Neutrophil (primary cell): ENCODE results near the gene TGOLN2.
"Not testable (repeated sequence)": the region's sequence is repeated elsewhere in the genome, so short reads cannot be mapped to it uniquely, and the experiment has no call there.

Experiments
- H3K27ac ChIP-seq: fragments of 200-600 bp; sonication (generic); 2 replicates; pipeline ENCODE4 v1.5.1; 2016; ENCODE audit warnings: mild to moderate bottlenecking, moderate library complexity
- H3K27me3 ChIP-seq: fragments of 200-600 bp; sonication (generic); 2 replicates; pipeline ENCODE4 v1.6.0; 2016; ENCODE audit warnings: mild to moderate bottlenecking
- H3K36me3 ChIP-seq: fragments of 200-600 bp; sonication (generic); 2 replicates; pipeline ENCODE4 v1.5.1; 2017
- H3K4me1 ChIP-seq, 2 experiments: fragments of 200-600 bp in 1 of 2; sonication (generic) in 1 of 2; 1 replicate in 1 of 2; 2 replicates in 1 of 2; pipeline versions ENCODE4 v1.5.1 to v1.6.1; 2013 to 2016; ENCODE audit warnings: low read depth in 1 of 2, low read length in 1 of 2, mild to moderate bottlenecking in 1 of 2, moderate library complexity in 1 of 2; ENCODE audit not compliant: control insufficient read depth in 1 of 2, insufficient read depth in 1 of 2
- H3K4me3 ChIP-seq, 2 experiments: fragments of 200-600 bp in 1 of 2; sonication (generic) in 1 of 2; 1 replicate in 1 of 2; 2 replicates in 1 of 2; pipeline ENCODE4 v1.5.1; 2013 to 2016; ENCODE audit warnings: low read depth in 1 of 2, low read length in 1 of 2, mild to moderate bottlenecking in 1 of 2, moderate library complexity in 1 of 2
- H3K9me3 ChIP-seq: fragments of 200-600 bp; sonication (generic); 2 replicates; pipeline ENCODE4 v1.5.1; 2016
- TF ChIP-seq, protein P1 (sequence below): fragments of 200-600 bp; sonication (generic); IDR thresholded peaks from 2 replicates; pipeline ENCODE4 v1.5.1; 2016; ENCODE audit warnings: antibody characterized with exemption

The TGOLN2 gene

GRCh38 chr2:85330839-85331636 is 3.2 kb upstream of the TGOLN2 start:
- TF ChIP-seq, protein P1, sequence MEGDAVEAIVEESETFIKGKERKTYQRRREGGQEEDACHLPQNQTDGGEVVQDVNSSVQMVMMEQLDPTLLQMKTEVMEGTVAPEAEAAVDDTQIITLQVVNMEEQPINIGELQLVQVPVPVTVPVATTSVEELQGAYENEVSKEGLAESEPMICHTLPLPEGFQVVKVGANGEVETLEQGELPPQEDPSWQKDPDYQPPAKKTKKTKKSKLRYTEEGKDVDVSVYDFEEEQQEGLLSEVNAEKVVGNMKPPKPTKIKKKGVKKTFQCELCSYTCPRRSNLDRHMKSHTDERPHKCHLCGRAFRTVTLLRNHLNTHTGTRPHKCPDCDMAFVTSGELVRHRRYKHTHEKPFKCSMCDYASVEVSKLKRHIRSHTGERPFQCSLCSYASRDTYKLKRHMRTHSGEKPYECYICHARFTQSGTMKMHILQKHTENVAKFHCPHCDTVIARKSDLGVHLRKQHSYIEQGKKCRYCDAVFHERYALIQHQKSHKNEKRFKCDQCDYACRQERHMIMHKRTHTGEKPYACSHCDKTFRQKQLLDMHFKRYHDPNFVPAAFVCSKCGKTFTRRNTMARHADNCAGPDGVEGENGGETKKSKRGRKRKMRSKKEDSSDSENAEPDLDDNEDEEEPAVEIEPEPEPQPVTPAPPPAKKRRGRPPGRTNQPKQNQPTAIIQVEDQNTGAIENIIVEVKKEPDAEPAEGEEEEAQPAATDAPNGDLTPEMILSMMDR, result no peak
- no peak overlapping the region for H3K4me3 ChIP-seq
- H3K27ac ChIP-seq, result no peak overlapping the region
- peaks cover 11 to 22% of the 10 kb centered on the region in 2 experiments for H3K4me1 ChIP-seq
- no peaks in the 10 kb centered on the region for H3K36me3 ChIP-seq
- no peaks in the 10 kb centered on the region for H3K9me3 ChIP-seq
- no peaks in the 10 kb centered on the region for H3K27me3 ChIP-seq

GRCh38 chr2:85329701-85330100 is 1.9 kb upstream of the TGOLN2 start:
- not testable (repeated sequence) for H3K27me3 ChIP-seq, H3K27ac ChIP-seq, H3K9me3 ChIP-seq, H3K4me3 ChIP-seq, H3K36me3 ChIP-seq
- peaks cover 21 to 35% of the 10 kb centered on the region in 2 experiments for H3K4me1 ChIP-seq

DNA sequence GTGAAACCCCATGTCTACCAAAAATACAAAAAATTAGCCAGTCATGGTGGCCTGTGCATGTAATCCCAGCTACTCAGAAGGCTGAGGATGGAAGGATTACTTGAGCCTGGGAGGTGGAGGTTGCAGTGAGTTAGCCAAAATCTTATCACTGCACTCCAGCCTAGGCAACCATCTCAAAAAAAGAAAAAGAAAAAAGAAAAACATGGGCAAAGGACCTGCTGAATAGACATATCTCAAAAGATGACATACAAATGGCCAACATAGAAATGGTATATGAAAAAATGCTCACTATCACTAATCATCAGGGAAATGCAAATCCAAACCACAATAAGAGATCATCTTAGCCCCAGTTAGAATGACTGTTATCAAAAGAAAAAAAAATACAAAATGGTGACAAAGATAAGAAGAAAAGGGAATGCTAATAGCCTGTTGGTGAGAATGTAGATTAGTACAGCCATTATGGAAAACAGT is 1.4 kb upstream of the TGOLN2 start:
- Histone ChIP-seq H3K4me3 (peak overlapping the region in 1 of 2 experiments; percentile 77), H3K4me1 (peaks cover 26 to 40% of the 10 kb centered on the region in 2 experiments), H3K9me3 (no peaks in the 10 kb centered on the region), H3K27me3 (no peaks in the 10 kb centered on the region), H3K27ac (peak overlapping the region; percentile 98), H3K36me3 (peaks cover 7% of the 10 kb centered on the region)
- TF ChIP-seq, protein P1, result no peak

- peak overlapping the region; percentile 98 for H3K27ac ChIP-seq
- no peaks in the 10 kb centered on the region for H3K9me3 ChIP-seq
- peak overlapping the region; percentile 77 to 87 for H3K4me3 ChIP-seq
- TF ChIP-seq, protein P1, result no peak
- peaks cover 26% of the 10 kb centered on the region for H3K36me3 ChIP-seq
- peaks cover 45 to 59% of the 10 kb centered on the region in 2 experiments for H3K4me1 ChIP-seq
- no peaks in the 10 kb centered on the region for H3K27me3 ChIP-seq
Measured at GRCh38 chr2:85327160-85327821, 498 bp downstream of the TGOLN2 start.

DNA sequence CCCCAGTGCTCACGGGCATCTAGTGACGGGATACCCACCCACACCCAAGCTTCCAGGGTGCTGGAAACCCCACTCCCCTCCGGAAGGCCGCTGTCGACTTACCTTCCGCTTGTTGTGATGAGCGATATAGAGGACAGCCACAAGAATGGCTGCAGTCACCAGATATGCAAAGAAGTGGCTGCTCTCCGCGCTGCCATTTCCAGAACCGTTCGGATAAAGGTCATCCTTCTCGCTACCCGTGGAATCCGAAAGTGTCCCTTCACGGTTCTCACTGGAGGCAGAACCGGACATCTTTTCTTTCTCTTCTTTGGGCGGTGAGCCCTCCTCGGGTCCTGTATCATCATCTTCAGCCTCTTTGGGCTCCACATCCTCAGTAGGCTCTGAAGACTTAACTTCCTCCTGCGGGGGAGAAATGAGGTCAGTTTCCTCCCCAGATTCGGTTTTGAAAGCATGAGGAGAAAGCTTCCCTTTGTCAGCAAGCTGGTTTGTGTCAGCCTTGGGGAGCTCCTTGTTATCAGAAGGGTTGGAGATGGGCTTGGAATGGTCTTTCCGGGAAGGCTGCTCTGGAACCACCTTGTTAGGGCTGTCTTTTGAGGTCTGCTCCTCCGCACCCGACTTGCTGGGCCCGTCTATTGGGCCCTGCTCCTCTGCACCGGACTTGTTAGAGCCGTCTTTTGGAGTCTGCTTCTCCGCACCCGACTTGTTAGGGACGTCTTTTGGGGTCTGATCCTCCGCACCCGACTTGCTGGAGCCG is 1.2 kb downstream of the TGOLN2 start:
- peak overlapping the region; percentile 98 for H3K27ac ChIP-seq
- peak overlapping the region; percentile 77 to 87 for H3K4me3 ChIP-seq
- no peaks in the 10 kb centered on the region for H3K9me3 ChIP-seq
- peaks cover 52 to 66% of the 10 kb centered on the region in 2 experiments for H3K4me1 ChIP-seq
- H3K36me3 ChIP-seq, result peaks cover 33% of the 10 kb centered on the region
- H3K27me3 ChIP-seq, result no peaks in the 10 kb centered on the region
- TF ChIP-seq, protein P1, result no peak
